Measurements from ENCODE around the gene ROR2. TPM values are rescaled to one million over a fixed set of nuclear protein-coding genes. Genes with fewer than 3 reads are reported as not detected.

Gene ROR2
- polyA plus RNA-seq, 3 donors: not detected

GRCh38 chr9:91842358-91843049 lies 107.5 kb downstream of the ROR2 start:
- Mint-ChIP-seq H3K4me3 (peak overlapping the region in 1 of 2 donors; percentile 28), H3K27ac (no peak overlapping the region), H3K27me3 (ENCODE audit: low read depth in 3 of 3) (peaks cover 10 to 18% (median 16%) of the 10 kb centered on the region in 3 donors), H3K36me3 (no peaks in the 10 kb centered on the region), H3K4me1 (peaks cover 28% of the 10 kb centered on the region), H3K9me3 (no peaks in the 10 kb centered on the region)
- Histone ChIP-seq H3K4me3 (replicated peaks in 1 of 3; ENCODE audit: low read depth in 2 of 3, low read length in 3 of 3) (no peak overlapping the region), H3K9me3 (replicated peaks in 1 of 2; ENCODE audit: control insufficient read depth in 1 of 2, insufficient read depth in 1 of 2, low read length in 2 of 2) (no peaks in the 10 kb centered on the region), H3K27me3 (ENCODE audit: control insufficient read depth in 2 of 2, insufficient read depth in 2 of 2, low read length in 2 of 2) (peaks cover 2 to 5% of the 10 kb centered on the region in 2 donors), H2AFZ (ENCODE audit: insufficient read depth, low read depth, low read length, poor library complexity, severe bottlenecking) (no peak overlapping the region), H3K27ac (ENCODE audit: low read depth in 1 of 2, low read length in 2 of 2) (no peak overlapping the region), H3K36me3 (replicated peaks in 1 of 2; ENCODE audit: control insufficient read depth in 1 of 2, insufficient read depth in 2 of 2, low read length in 2 of 2) (no peaks in the 10 kb centered on the region), H3K9ac (ENCODE audit: insufficient read depth, low read length, poor library complexity, severe bottlenecking) (no peak overlapping the region), H3K4me1 (ENCODE audit: control insufficient read depth in 1 of 2, insufficient read depth in 2 of 2, low read length in 2 of 2) (peaks cover 0 to 6% of the 10 kb centered on the region in 2 donors), H3K79me2 (ENCODE audit: insufficient read depth, low read length) (no peaks in the 10 kb centered on the region), H3K4me2 (replicated peaks; ENCODE audit: extremely low read depth, low read length, poor library complexity, severe bottlenecking) (no peak overlapping the region), H4K20me1 (ENCODE audit: insufficient read depth, low read length) (no peaks in the 10 kb centered on the region)
- DNase-seq: no peak
- TF ChIP-seq CTCF (IDR thresholded peaks at IDR 0.05): no peak
- 57% methylated on average over 4 of the region's 9 CpGs for WGBS (ENCODE audit: insufficient coverage)
- intact Hi-C loops (cut with micrococcal nuclease): no loop called here

GRCh38 chr9:91841591-91841990 lies 108.4 kb downstream of the ROR2 start:
- Mint-ChIP-seq H3K4me3 (no peak overlapping the region), H3K4me1 (peaks cover 28% of the 10 kb centered on the region), H3K27me3 (ENCODE audit: low read depth in 3 of 3) (peaks cover 9 to 16% (median 15%) of the 10 kb centered on the region in 3 donors), H3K36me3 (no peaks in the 10 kb centered on the region), H3K9me3 (no peaks in the 10 kb centered on the region), H3K27ac (peak overlapping the region in 1 of 7 donors; percentile 2)
- 68% methylated on average over 4 of the region's 5 CpGs for WGBS (ENCODE audit: insufficient coverage)
- H4K20me1 ChIP-seq (ENCODE audit: insufficient read depth, low read length): no peaks in the 10 kb centered on the region
- H3K79me2 ChIP-seq (ENCODE audit: insufficient read depth, low read length): no peaks in the 10 kb centered on the region
- peaks cover 0 to 6% of the 10 kb centered on the region in 2 donors for H3K4me1 ChIP-seq (ENCODE audit: control insufficient read depth in 1 of 2, insufficient read depth in 2 of 2, low read length in 2 of 2)
- DNase-seq: no peak
- H3K4me3 ChIP-seq (replicated peaks in 1 of 3; ENCODE audit: low read depth in 2 of 3, low read length in 3 of 3): no peak overlapping the region
- H2AFZ ChIP-seq (ENCODE audit: insufficient read depth, low read depth, low read length, poor library complexity, severe bottlenecking): no peak overlapping the region
- no peak overlapping the region for H3K4me2 ChIP-seq (replicated peaks; ENCODE audit: extremely low read depth, low read length, poor library complexity, severe bottlenecking)
- H3K27ac ChIP-seq (ENCODE audit: low read depth in 1 of 2, low read length in 2 of 2): no peak overlapping the region
- intact Hi-C loops (cut with micrococcal nuclease): no loop called here
- H3K9ac ChIP-seq (ENCODE audit: insufficient read depth, low read length, poor library complexity, severe bottlenecking): no peak overlapping the region
- peaks cover 2 to 5% of the 10 kb centered on the region in 2 donors for H3K27me3 ChIP-seq (ENCODE audit: control insufficient read depth in 2 of 2, insufficient read depth in 2 of 2, low read length in 2 of 2)
- H3K36me3 ChIP-seq (replicated peaks in 1 of 2; ENCODE audit: control insufficient read depth in 1 of 2, insufficient read depth in 2 of 2, low read length in 2 of 2): no peaks in the 10 kb centered on the region
- H3K9me3 ChIP-seq (replicated peaks in 1 of 2; ENCODE audit: control insufficient read depth in 1 of 2, insufficient read depth in 1 of 2, low read length in 2 of 2): no peaks in the 10 kb centered on the region
- no peak for TF ChIP-seq CTCF (IDR thresholded peaks at IDR 0.05)
